Erythroblast (primary cell): ENCODE results near the gene IGSF11.

Source experiments
- GATA1 ChIP-seq: IDR thresholded peaks from 2 replicates; pipeline ENCODE4 v1.6.1; 2011; ENCODE audit warnings: low read depth, mild to moderate bottlenecking, control low read depth, low read length, moderate library complexity
- POLR2A ChIP-seq: IDR thresholded peaks from 2 replicates; pipeline ENCODE4 v1.6.1; 2011; ENCODE audit warnings: mild to moderate bottlenecking, low read length

GRCh38 chr3:118988198-118989130, 46.2 kb downstream of the IGSF11 start:
- no peak for TF ChIP-seq POLR2A
- no peak for TF ChIP-seq GATA1
